NCI-H2171 treated with DMSO at 0.1 percent for 48 hours (cell line): ENCODE measurements around the gene ZNF280D.
"Not testable (repeated sequence)": the region's sequence is repeated elsewhere in the genome, so short reads cannot be mapped to it uniquely, and the experiment has no call there.

ENCODE experiments used
- DNase-seq: peaks from one replicate; lab custom pipeline; 2025; lab: John Stamatoyannopoulos, UW

Gene ZNF280D

DNA sequence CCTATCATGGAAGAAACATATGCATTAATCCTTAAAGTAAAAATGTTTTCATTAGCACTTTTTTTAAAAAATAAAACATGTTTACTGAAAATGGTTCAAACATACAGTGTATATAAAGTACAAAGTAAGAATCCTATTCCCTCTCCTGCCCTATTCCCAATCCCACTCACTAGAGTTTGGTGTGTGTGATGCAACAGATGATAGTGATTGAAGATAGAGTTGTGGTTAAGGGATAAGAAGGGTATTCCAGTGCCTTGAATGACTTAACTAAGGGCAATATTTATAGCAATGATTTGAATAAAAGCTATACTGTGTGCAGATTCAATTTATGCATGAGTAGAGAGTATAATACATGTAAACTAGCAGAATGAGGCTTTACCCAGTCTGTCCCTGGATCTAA is 18.1 kb downstream of the ZNF280D start:
- no peak for DNase-seq

DNA sequence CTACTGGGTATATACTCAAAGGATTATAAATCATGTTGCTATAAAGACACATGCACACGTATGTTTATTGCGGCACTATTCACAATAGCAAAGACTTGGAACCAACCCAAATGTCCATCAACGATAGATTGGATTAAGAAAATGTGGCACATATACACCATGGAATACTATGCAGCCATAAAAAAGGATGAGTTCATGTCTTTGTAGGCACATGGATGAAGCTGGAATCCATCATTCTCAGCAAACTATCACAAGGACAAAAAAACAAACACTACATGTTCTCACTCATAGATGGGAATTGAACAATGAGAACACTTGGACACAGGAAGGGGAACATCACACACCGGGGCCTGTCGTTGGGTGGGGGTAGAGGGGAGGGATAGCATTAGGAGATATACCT is 23.8 kb downstream of the ZNF280D start:
- DNase-seq = not testable (repeated sequence)

DNA sequence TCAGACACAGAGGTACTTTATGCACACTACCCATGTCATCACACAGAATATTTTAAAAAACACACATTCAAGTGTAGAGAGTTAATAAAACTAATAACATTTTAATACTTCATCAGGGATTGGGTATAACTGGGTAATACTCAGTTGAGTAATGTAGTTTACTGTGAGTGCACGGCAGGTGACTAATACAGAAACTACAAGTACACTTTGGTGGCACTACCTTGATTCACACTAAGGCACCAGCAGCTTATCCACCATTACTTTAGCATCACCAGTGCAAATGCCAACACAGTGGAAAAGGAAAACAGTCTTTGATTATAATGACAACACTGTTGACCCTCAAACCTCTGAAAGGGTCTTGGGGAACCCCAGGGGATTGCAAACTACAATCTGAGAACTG is 33.6 kb downstream of the ZNF280D start:
- no peak for DNase-seq

DNA sequence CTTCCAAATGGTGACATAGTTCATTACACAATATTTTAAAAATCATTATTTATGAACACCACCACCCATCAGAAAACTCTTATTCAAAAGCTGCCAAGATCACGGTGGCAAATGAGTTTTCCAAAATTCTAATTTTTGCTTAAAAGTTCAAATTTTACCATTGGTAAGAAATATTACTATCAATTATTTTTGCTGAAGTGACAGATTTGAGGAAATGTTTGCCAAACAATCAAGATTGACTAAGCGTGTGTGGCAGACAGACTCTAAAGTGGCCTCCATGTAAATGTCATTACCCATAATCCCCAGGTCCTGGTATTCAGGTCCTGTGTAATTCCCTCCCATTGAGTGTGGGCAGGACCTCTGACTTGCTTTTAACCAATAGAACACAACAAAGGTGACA is 35.0 kb downstream of the ZNF280D start:
- DNase-seq = no peak

DNA sequence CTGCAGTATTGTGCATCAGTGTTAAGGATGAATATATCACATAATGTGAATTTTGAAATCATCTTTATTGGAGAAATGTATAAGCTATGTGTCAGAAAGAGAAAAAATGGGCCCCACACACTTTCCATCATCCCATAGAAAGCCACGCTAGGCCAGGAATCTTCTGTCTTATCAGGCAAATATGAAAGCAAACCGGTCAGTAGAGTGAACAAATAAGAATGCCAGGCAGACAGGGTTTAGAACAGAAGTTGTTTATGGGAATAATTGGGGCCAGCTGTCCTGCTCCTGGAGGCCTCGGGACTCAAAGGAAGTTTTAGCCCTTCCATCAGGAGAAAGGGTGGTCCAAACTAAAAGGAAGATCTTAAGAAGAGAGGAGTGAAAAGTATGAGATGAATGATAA is 39.5 kb downstream of the ZNF280D start:
- DNase-seq = no peak

DNA sequence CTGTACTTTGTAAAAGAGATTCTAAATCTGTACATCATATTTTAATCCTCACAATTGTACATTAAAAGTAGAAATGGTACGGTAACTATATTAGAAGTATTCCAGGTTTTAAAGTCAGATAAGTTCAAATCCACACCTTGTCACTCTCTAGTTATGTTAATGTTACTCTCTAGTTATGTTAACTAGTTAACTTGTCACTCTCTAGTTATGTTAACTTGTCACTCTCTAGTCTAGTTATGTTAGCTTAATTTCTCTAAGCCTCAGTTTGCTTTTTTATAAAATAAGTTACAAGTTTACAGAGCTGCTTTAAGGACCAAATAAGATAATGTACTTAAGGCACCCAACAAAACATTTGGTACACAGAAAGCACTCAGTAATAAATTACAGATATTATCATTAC is 42.6 kb downstream of the ZNF280D start:
- DNase-seq = no peak

DNA sequence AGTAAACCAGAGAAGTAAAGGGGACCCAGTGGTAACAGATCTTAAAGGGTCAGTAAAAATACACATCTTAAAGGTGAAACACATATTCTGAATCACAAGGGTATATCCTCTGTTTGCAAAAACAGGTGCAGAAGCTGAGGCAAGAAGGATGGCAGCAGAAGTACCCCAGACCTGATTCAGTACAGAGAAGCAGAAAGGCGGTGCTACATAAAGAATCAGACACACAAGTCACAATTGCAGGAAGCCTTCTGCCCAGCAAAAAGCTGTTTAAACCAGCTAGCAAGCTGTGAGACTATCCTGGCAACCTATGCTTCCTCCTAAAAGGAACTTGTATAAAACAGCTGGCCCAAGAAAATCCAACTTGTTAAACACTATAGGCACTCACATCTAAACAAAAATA is 49.4 kb downstream of the ZNF280D start:
- no peak for DNase-seq

DNA sequence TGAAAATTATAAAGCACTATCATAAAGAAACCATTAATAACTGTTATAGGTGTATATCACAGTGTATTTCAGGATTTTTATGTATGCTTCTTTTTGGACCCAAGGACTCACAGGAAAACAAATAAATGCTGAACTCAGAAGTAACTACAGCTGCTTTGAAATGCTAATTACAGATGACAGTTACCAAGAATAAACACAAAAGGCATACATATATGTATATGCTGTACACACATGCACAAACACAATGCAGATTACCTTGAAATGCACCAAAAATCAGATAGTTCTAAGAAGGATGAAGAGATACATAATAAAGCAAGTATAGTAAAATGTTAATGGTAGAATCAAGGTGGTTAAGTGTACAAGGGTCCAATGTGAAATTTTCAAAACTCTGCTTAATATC is 52.2 kb downstream of the ZNF280D start:
- no peak for DNase-seq

DNA sequence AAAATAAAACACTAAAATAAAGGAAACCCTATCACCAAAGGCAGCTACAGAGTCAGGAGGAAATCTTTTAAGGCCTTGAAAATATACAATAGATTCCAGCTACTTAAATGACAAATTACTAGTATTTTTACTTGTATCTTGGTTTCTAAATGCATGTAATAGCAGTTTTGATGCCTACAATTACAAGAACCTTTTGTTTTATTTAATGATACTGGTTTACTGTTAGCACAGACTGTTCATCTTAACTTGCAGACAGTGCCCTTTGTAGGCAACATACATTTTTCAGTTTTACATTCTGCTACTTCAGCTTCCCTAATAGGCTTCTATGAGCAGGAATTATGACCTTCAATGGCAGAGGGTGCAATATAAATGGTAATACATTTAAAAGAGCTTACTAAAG is 54.1 kb downstream of the ZNF280D start:
- DNase-seq = no peak

DNA sequence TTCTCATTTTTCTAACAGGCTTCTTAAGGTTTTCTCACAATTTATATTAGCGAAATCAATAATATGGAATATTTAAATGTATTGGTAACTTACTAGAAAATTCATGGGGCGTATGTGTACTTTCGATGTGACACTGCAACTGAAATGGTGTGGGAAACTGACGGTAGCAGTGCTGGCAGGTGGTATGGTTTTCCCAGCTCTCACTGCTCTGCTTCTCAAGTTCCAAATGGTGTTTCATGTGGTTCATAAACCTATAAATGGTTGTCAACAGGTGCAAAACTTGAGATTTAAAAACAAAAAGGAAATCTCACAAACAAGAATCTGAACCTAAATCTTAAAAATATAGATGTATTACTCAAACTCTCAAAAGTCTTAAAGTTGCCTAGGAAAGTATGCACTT is 54.7 kb downstream of the ZNF280D start:
- no peak for DNase-seq

DNA sequence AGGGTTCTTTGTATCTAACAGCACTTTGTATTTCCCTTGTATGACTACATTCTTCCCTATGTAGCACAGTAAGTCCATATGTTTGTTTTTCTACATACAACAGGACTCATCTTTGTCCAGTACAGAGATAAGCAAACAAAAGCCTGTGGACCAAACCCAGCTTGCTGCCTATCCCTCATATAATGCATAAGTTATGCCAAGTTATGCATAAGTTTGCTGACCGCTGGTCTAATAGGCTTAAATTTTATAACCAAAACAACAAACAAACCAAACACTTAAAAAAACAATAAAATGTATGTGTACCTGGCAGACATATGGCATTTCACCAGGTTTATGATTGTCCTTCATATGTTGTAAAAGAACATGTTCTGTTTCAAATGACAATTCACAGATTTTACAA is 56.0 kb downstream of the ZNF280D start:
- DNase-seq = no peak

DNA sequence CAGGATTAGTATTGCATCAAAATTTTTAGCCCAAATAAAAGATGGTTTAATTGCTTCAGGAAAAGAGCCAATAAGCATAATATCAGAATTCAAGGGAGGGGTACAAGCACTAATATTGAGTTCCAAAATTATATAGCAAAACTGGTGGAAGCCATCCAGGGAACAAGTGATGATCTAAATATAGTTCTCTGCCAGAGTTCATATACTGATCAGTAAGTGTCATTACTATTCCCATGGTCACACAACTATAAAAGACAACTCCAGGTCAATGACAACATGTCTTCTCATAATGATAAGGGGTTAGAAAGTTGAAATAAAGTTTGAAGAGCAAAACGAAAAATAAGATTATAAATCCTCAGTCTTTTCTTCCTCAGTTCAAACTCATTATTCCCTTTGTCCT is 57.4 kb downstream of the ZNF280D start:
- DNase-seq = no peak

DNA sequence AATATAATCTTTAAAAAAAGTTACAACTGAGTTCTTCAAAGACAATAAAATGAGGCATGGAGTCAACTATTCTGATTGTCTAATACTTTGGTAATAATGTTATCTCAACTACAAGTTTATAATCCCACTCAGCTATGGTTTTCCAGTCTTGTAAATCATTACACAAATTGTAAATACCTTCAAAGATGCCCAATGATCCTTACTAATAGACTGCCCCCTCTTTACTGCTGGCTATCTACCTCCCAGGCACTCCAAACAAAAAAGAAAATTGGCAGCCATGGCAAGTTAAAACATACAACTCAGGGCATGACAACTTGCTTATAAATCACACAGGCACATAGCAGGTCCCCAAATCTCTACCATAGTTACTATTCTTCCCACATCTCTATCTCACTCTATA is 58.5 kb downstream of the ZNF280D start:
- DNase-seq = no peak

DNA sequence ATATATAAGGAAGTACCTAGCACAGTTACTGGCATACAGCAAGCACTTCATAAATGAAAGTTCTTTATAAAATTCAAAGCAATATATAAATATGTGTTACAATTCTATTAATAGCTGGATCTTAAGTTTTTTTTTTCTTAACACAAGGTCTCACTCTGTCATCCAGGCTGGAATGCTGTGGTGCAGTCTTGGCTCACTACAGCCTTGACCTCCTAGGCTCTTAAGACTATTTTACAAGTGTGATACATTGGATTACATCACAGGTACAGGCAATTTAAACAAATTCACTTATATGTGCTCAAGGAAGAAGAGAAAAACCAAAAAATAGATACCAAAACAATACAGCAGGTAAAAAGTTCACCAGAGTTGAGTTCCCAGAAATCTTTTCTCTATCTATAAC is 60.6 kb downstream of the ZNF280D start:
- no peak for DNase-seq

DNA sequence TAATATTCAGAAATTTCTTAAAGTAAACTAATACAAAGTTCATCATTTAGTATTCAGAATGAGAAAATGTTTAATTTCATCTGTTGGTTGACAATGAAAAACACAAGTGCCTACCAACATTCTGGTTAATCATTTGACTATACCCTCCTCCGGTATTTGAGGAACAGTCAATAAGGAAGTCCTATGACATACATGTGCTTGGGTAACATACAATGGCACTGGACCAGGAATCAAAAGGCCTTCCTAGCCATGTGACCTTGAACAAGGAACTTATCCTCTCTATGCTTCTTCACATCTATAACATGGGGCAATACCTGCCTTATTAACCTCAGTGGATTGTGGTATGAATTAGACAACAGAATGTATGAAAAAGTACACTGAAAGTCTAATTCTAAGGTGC is 65.8 kb downstream of the ZNF280D start:
- DNase-seq = no peak

DNA sequence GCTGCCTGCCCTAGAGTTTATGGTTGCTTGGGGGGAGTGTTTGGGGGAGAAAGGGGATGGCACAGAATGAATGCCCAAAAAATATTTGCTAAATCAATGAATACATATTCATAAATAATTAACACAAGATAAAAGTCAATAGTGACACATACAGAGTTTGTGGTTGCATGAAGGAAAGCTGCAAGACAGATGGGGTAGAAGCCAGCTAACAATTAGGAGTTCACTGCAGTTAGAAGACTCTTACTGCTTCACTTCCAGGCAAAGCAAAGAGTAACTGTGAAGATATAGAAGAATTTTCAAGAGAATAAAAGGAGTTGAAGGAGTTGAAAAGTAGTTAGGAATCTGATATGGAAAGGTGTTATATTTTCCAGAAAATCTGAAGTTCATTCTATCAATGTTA is 72.4 kb downstream of the ZNF280D start:
- DNase-seq = no peak

DNA sequence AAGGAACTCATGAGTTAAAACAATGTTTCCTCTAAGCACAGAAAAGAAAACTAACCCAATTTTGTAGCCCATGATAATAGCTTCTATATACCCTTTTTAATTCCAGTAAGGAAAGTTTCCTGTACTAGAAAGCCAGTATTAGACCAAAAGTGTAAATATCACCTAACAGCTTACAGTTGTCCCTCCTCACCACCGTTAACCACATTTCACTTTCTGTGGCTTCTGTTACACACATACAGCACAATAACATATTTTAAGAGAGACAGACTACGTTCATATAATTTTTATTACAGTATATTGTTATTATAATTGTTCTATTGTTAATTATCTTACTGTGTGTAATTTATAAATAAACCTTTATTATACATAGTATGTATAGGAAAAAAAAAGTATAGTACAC is 74.1 kb downstream of the ZNF280D start:
- DNase-seq = no peak

DNA sequence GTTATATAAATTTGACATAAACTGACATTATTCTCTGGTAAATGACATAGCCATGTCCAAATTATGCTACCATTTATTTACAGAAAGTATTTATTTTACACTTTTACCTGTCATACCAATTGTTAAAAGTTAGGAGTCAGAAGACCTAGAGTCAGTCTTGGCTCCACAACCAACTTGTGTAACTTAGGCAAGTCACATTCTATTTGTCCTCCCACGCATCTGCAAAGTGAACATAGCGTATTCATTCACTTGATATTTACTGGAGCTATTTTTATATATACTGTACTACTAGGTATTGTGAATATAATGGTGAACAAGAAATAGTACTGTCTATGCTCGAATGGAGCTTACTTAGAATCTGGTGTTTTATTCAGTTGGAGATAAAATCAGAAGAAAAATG is 78.7 kb downstream of the ZNF280D start:
- DNase-seq = no peak

DNA sequence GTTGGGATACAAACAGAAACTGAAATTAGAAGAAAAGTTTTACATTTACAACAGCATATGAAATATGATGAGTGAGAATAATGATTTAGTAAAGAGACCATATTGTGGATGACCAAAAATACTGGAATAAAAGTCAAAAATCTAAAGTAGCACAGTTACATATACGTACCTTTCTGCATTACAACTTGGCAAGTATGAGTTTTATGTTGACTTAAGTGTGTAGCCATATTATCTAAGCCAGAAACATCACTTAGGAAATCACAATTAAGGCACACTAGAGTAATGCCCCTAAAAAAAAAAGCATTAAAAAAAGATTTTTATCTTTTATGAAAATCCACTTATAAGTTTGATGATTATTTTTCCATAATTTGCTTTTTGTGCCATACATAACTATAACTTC is 79.1 kb downstream of the ZNF280D start:
- no peak for DNase-seq

DNA sequence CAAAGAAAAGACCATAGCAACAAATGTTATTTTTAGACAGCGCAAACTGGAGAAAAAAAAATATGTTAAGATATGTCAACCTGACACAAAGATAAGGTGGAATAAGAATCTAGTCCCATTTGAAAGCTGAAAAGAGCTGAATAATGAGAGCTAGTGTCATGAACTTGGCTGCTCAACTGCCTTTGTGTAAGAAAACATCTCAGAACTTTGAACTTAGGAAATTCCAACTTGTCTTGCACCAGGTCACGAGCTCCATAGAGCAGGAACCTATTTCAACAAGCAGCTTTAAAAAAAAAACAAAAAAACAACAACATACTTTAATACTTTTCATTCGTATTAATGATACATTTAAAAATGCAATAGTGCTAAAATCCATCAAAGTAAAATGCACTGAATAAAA is 79.5 kb downstream of the ZNF280D start:
- DNase-seq = no peak

DNA sequence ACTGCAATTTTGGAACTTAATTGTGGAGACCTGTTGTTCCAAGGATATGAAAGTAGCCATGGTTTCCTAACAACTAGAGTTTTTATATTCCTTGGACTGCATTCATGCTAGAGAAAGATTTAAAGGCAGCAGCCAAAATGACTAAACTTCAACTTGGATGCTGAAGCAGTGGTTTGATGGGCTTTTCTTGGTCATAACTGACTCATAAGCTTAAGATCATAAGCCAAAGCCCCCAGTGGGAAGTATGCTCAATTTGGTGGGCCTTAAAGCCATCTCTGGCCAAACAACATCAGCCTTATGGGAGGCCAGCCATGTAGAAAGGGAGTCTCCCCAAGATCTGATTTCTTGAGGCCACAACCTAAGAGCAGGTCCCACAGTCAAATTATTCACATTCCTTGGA is 80.2 kb downstream of the ZNF280D start:
- no peak for DNase-seq

DNA sequence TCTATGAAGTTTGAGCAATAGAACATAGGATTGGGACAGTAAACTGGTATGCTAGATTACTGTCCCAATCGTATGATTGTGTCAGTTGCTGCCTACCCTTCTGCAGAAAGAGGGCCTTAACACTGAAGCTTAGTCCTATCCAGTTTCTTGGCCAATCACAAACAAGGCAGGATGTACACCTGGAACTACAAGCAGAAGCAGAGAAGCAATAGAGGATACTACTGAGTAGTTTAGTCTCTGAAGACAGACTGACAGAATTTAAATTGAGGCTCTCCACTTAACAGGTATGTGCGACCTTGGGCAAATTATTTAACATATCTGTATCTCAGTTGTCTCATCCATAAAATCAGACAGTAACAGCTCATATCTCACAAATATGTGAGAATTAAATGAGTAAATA is 85.0 kb downstream of the ZNF280D start:
- DNase-seq = no peak

DNA sequence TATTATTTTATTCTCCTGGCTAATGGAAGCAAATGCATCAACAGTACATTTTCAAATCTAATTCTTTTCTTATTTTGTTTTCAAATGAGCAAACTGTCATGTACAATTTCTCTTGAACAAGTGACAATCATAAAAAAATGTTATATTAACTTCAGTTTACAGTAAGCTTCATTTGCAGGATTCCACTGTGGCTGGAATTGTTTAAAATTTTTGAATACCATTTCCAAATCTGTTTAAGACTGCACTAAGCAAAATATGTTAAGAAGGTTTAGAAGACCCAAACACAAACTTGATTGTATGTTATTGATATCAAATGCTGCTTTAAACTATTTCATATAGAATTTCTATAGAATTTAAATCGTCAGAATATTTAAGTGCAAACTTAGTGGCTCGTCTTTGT is 92.8 kb downstream of the ZNF280D start:
- DNase-seq = no peak

DNA sequence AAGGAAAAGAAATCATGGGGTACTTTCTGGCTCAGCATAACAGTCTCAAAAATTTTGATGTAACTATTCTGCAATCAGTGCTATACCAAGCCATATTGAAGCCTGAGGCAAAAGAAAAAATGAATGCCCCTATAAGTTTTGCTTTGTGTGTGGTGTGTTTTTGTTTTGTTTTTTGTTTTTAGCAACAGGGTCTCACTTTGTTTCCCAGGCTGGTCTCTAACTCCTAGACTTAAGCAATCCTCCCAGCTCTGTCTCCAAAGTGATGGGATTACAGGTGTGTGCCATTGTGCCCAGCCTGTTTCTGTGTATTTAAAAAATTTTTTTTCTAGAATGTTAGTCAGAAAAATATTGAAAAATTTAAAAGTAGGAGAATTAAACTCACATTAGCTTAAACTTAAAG is 93.2 kb downstream of the ZNF280D start:
- no peak for DNase-seq

DNA sequence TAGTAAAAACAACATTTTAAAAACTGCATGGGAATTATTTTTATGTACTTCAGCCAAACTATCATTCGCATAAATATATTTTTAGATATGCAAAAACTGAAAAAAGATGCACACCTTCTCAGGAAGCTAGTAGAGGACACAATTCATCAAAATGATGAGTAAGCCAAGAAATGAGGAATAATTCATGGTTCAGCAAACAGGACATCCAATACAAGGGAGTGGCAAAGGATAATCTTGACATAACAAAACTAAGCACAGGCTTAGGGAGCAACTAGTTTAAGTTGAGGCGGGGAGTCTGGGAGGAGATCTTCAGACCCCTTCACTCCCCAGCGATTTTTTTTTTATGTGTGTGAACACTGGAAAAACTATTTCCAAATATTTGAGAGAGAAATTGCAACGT is 93.7 kb downstream of the ZNF280D start:
- DNase-seq = no peak
